MM.1S (cell line): ENCODE measurements around the gene SEMA6B.

Experiments
- DNase-seq: peaks from one replicate; pipeline ENCODE4 v3.0.0-alpha.2; 2015
- H2AFZ ChIP-seq: fragments of 300-600 bp; sonication (generic); 2 replicates; pipeline ENCODE4 v1.6.0; 2016; ENCODE audit warnings: antibody characterized with exemption, low read length
- H3F3A ChIP-seq: fragments of 300-600 bp; sonication (generic); 2 replicates; pipeline ENCODE4 v1.6.1; 2016; ENCODE audit warnings: mild to moderate bottlenecking, antibody characterized with exemption, low read length, moderate library complexity, mixed read lengths; ENCODE audit not compliant: insufficient read depth
- H3K27ac ChIP-seq: fragments of 300-600 bp; sonication (generic); 2 replicates; pipeline ENCODE4 v1.5.1; 2016; ENCODE audit warnings: mild to moderate bottlenecking, low read length
- H3K27me3 ChIP-seq: fragments of 300-600 bp; sonication (generic); replicated peaks from 2 replicates; pipeline ENCODE4 v1.6.0; 2016; ENCODE audit warnings: low read length; ENCODE audit not compliant: insufficient read depth
- H3K36me3 ChIP-seq: fragments of 300-600 bp; sonication (generic); replicated peaks from 2 replicates; pipeline ENCODE4 v1.6.1; 2016; ENCODE audit warnings: mild to moderate bottlenecking, low read length, mixed read lengths; ENCODE audit not compliant: insufficient read depth
- H3K4me1 ChIP-seq: fragments of 300-600 bp; sonication (generic); 2 replicates; pipeline ENCODE4 v1.6.1; 2016; ENCODE audit warnings: low read length, mixed read lengths
- H3K4me2 ChIP-seq: fragments of 300-600 bp; sonication (generic); 2 replicates; pipeline ENCODE4 v1.6.0; 2016; ENCODE audit warnings: low read depth, low read length
- H3K4me3 ChIP-seq: fragments of 300-600 bp; sonication (generic); 2 replicates; pipeline ENCODE4 v1.5.1; 2016; ENCODE audit warnings: low read length, mixed read lengths
- H3K79me2 ChIP-seq: fragments of 300-600 bp; sonication (generic); 2 replicates; pipeline ENCODE4 v1.6.1; 2016; ENCODE audit warnings: mixed run types, low read length, mixed read lengths
- H3K9ac ChIP-seq: fragments of 300-600 bp; sonication (generic); 2 replicates; pipeline ENCODE4 v1.6.1; 2016; ENCODE audit warnings: low read length, mixed read lengths
- H3K9me2 ChIP-seq: fragments of 300-600 bp; sonication (generic); replicated peaks from 2 replicates; pipeline ENCODE4 v1.6.1; 2016; ENCODE audit warnings: mild to moderate bottlenecking, low read length, mixed read lengths; ENCODE audit not compliant: insufficient read depth
- H3K9me3 ChIP-seq: fragments of 300-600 bp; sonication (generic); replicated peaks from 2 replicates; pipeline ENCODE4 v1.6.1; 2016; ENCODE audit warnings: mild to moderate bottlenecking, low read length, mixed read lengths; ENCODE audit not compliant: insufficient read depth
- H4K20me1 ChIP-seq: fragments of 300-600 bp; sonication (generic); 2 replicates; pipeline ENCODE4 v1.6.1; 2016; ENCODE audit warnings: mild to moderate bottlenecking, low read length, moderate library complexity, mixed read lengths; ENCODE audit not compliant: insufficient read depth
- EZH2 ChIP-seq: fragments of 300-600 bp; sonication (generic); optimal IDR thresholded peaks from 2 replicates; pipeline ENCODE3; 2017; ENCODE audit warnings: low read depth, mild to moderate bottlenecking, antibody characterized with exemption, low read length, mixed read lengths
- EZH2phosphoT487 ChIP-seq: fragments of 300-600 bp; sonication (generic); IDR thresholded peaks from 2 replicates; pipeline ENCODE4 v1.6.1; 2018; ENCODE audit warnings: antibody characterized with exemption, low read length
- TF ChIP-seq, protein P1 (sequence below): fragments of 300-600 bp; sonication (generic); IDR thresholded peaks from 2 replicates; pipeline ENCODE4 v1.5.1; 2016; ENCODE audit warnings: antibody characterized with exemption, low read length, mixed read lengths

The SEMA6B gene

DNA sequence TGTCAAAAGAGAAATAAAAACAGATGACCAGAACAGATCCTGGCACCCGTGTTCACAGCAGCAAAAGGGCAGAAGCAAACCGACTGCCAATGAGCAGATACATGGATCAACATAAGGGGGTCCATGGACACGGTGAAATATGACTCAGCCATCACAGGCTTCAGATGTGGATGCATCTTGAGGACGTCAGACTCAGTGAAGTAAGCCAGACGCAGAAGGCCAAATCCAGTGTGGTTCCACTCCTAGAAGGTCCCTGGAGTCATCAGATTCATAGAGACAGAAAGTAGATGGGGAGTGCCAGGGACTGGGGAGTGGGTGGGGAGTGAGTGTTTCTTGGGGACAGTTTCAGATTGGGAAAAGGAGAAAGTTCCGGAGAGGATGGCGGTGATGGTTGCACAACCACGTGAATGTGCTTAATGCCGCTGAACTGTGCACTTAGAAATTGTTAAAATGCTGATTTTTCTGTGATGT is 28.8 kb upstream of the SEMA6B start:
- peaks cover 95% of the 10 kb centered on the region for H3K27me3 ChIP-seq
- H3K4me1 ChIP-seq = no peaks in the 10 kb centered on the region
- no peak overlapping the region for H2AFZ ChIP-seq
- no peak overlapping the region for H3K4me2 ChIP-seq
- H3F3A ChIP-seq = no peaks in the 10 kb centered on the region
- no peaks in the 10 kb centered on the region for H3K79me2 ChIP-seq
- no peak overlapping the region for H3K27ac ChIP-seq
- no peaks in the 10 kb centered on the region for H3K9me2 ChIP-seq
- H3K4me3 ChIP-seq = no peak overlapping the region
- H4K20me1 ChIP-seq = no peaks in the 10 kb centered on the region
- no peak for DNase-seq
- H3K36me3 ChIP-seq = no peaks in the 10 kb centered on the region
- no peaks in the 10 kb centered on the region for H3K9me3 ChIP-seq
- TF ChIP-seq EZH2 (no peak), EZH2phosphoT487 (no peak)
- no peak overlapping the region for H3K9ac ChIP-seq

DNA sequence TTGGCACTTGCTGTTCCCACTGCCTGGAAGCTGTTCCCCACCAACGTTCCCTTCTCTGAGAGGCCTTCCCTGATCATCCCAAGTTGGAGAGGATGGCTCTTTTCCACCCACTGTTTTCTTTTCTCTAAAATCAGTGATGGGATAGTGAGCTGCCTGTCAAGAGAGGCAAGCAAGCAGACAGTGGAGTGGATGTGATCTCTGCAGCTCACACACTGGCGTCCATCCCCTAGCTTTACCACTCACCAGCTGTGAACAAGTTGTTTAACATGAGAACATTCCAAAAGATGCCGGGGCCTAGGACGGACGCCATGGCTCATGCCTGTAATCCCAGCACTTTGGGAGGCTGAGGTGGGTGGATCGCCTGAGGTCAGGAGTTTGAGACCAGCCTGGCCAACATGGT is 28.0 kb upstream of the SEMA6B start:
- no peaks in the 10 kb centered on the region for H3K9me2 ChIP-seq
- peaks cover 95% of the 10 kb centered on the region for H3K27me3 ChIP-seq
- no peaks in the 10 kb centered on the region for H3F3A ChIP-seq
- TF ChIP-seq EZH2phosphoT487 (no peak), EZH2 (no peak)
- TF ChIP-seq, protein P1, sequence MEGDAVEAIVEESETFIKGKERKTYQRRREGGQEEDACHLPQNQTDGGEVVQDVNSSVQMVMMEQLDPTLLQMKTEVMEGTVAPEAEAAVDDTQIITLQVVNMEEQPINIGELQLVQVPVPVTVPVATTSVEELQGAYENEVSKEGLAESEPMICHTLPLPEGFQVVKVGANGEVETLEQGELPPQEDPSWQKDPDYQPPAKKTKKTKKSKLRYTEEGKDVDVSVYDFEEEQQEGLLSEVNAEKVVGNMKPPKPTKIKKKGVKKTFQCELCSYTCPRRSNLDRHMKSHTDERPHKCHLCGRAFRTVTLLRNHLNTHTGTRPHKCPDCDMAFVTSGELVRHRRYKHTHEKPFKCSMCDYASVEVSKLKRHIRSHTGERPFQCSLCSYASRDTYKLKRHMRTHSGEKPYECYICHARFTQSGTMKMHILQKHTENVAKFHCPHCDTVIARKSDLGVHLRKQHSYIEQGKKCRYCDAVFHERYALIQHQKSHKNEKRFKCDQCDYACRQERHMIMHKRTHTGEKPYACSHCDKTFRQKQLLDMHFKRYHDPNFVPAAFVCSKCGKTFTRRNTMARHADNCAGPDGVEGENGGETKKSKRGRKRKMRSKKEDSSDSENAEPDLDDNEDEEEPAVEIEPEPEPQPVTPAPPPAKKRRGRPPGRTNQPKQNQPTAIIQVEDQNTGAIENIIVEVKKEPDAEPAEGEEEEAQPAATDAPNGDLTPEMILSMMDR = no peak
- no peak overlapping the region for H3K4me3 ChIP-seq
- DNase-seq = no peak
- H3K79me2 ChIP-seq = no peaks in the 10 kb centered on the region
- H3K36me3 ChIP-seq = no peaks in the 10 kb centered on the region
- no peaks in the 10 kb centered on the region for H3K4me1 ChIP-seq
- H3K27ac ChIP-seq = no peak overlapping the region
- H2AFZ ChIP-seq = no peak overlapping the region
- H3K4me2 ChIP-seq = no peak overlapping the region
- H4K20me1 ChIP-seq = no peaks in the 10 kb centered on the region
- no peak overlapping the region for H3K9ac ChIP-seq
- H3K9me3 ChIP-seq = no peaks in the 10 kb centered on the region

DNA sequence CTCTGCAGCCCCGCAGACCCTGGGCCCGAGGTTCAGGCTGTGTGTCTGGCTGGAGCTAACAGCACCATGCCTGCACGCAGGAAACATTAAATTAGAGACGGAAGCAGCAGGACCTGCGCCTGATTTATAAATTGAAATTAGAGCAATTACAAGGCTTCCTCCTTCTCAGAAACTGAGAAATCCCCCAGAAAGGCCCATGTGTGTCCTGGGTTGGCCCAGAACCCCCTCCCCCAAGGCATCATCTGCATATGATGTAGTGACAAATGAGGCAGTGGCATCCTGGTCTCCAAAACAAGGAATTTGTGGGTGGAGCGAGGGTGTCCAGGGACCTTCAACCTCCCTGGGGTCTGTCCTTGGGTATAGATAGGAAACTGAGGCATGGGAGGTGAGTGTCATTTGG is 27.2 kb upstream of the SEMA6B start:
- H3K79me2 ChIP-seq = no peaks in the 10 kb centered on the region
- H3K36me3 ChIP-seq = no peaks in the 10 kb centered on the region
- H3K27ac ChIP-seq = no peak overlapping the region
- H3K9me3 ChIP-seq = no peaks in the 10 kb centered on the region
- H3K4me2 ChIP-seq = no peak overlapping the region
- H3K4me1 ChIP-seq = no peaks in the 10 kb centered on the region
- peaks cover 95% of the 10 kb centered on the region for H3K27me3 ChIP-seq
- H3K9ac ChIP-seq = no peak overlapping the region
- H2AFZ ChIP-seq = no peak overlapping the region
- H3K4me3 ChIP-seq = no peak overlapping the region
- H4K20me1 ChIP-seq = no peaks in the 10 kb centered on the region
- H3K9me2 ChIP-seq = no peaks in the 10 kb centered on the region
- DNase-seq = no peak
- no peaks in the 10 kb centered on the region for H3F3A ChIP-seq
- no peak for TF ChIP-seq EZH2
- TF ChIP-seq, protein P1 = no peak
- no peak for TF ChIP-seq EZH2phosphoT487

DNA sequence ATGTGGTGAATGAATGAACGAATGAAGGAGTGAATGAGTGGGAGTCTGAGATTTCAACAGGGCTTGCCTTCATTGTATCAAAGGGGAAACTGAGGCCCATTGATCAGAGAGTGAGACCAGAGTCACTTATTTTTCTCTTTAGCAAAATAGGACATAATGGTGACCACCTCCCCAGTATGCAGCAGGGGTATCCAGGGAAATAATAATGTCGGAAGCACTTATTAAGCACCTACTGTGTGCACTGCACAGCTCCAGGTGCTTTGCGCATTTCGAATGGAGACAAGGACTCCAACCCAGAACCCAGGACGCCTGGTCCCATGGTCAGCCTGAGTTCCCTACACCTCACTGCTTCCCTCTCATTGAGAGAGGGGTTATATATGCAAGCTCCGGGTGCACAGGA is 26.8 kb upstream of the SEMA6B start:
- Histone ChIP-seq H3K4me3 (no peak overlapping the region), H3K27me3 (peaks cover 92% of the 10 kb centered on the region)

More for the DNA sequence above, 26.8 kb upstream of the SEMA6B start:
- Histone ChIP-seq H3K27ac (no peak overlapping the region), H3K9me3 (no peaks in the 10 kb centered on the region), H3K9me2 (no peaks in the 10 kb centered on the region), H3K36me3 (no peaks in the 10 kb centered on the region), H3K9ac (no peak overlapping the region), H2AFZ (no peak overlapping the region), H3F3A (no peaks in the 10 kb centered on the region), H3K4me2 (no peak overlapping the region), H3K4me1 (no peaks in the 10 kb centered on the region), H3K79me2 (no peaks in the 10 kb centered on the region), H4K20me1 (no peaks in the 10 kb centered on the region)
- no peak for TF ChIP-seq EZH2phosphoT487
- TF ChIP-seq EZH2 = no peak
- TF ChIP-seq, protein P1 = no peak
- no peak for DNase-seq
